ENCODE measurements around the gene SLC39A11.

DNA sequence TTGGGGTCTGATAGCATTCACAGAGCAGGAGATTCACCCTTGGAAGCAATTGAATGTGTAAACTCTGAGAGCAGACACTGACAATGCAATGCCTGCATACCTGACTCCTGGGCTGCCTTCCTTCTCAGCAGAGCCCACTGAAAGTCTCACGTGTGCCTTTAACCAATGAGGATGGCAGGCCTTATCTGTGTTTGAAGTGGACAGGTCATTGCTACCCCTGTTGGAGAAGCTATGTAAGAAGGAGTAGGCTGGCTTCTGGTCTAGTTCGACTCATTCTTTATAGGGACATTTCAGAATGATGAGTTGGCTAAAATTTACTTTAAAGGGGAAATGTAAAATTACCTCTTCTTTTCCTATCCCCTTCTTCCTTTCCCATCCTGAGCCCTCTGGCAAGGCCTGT, 446.3 kb downstream of the SLC39A11 start:
- TF ChIP-seq CTCF (IDR thresholded peaks at IDR 0.05) (no peak), POLR2A (IDR thresholded peaks at IDR 0.05) (no peak)
